Endothelial cell (in vitro differentiated cells): Measurements from ENCODE around the gene AGL. TPM values are rescaled to one million over a fixed set of nuclear protein-coding genes. Genes with fewer than 3 reads are reported as not detected.
"Not testable (repeated sequence)": the region's sequence is repeated elsewhere in the genome, so short reads cannot be mapped to it uniquely, and the experiment has no call there.

Source experiments
- DNase-seq: peaks from one replicate; pipeline ENCODE4 v3.0.0; 2021; ENCODE audit warnings: low spot score
- H3K27ac Mint-ChIP-seq: one replicate; pipeline ENCODE4 v1.8.0; 2021; ENCODE audit warnings: mixed read lengths, inconsistent platforms; ENCODE audit not compliant: unreplicated experiment
- H3K27me3 Mint-ChIP-seq: one replicate; pipeline ENCODE4 v1.8.0; 2021; ENCODE audit warnings: mild to moderate bottlenecking, moderate library complexity, mixed read lengths, inconsistent platforms; ENCODE audit not compliant: unreplicated experiment
- H3K36me3 Mint-ChIP-seq: one replicate; pipeline ENCODE4 v1.8.0; 2021; ENCODE audit warnings: mild to moderate bottlenecking, low read depth, mixed read lengths, inconsistent platforms; ENCODE audit not compliant: unreplicated experiment
- H3K4me1 Mint-ChIP-seq: one replicate; pipeline ENCODE4 v1.8.0; 2021; ENCODE audit warnings: mild to moderate bottlenecking, mixed read lengths, inconsistent platforms; ENCODE audit not compliant: unreplicated experiment
- H3K4me3 Mint-ChIP-seq: one replicate; pipeline ENCODE4 v1.8.0; 2021; ENCODE audit warnings: mild to moderate bottlenecking, mixed read lengths, inconsistent platforms; ENCODE audit not compliant: unreplicated experiment
- H3K9me3 Mint-ChIP-seq: one replicate; pipeline ENCODE4 v1.8.0; 2021; ENCODE audit warnings: mixed read lengths, inconsistent platforms; ENCODE audit not compliant: unreplicated experiment
- total RNA-seq: library from RNA; stranded (reverse); fragmentation: NEBNext Ultra II Directional; extraction: Animal tissue kit (Norgen Biotek cat#: 25700); gene quantifications from one replicate; pipeline ENCODE4 v1.2.1, GENCODE V29; 2021; ENCODE audit not compliant: unreplicated experiment
- TF ChIP-seq, protein P1 (sequence below): fragments of 200-600 bp; sonication (generic); IDR thresholded peaks from one replicate; pipeline ENCODE4 v1.5.0; 2021; ENCODE audit warnings: antibody characterized with exemption; ENCODE audit not compliant: unreplicated experiment

AGL gene
- total RNA-seq, 1 donor from 2014 or later = 26.7 TPM

DNA sequence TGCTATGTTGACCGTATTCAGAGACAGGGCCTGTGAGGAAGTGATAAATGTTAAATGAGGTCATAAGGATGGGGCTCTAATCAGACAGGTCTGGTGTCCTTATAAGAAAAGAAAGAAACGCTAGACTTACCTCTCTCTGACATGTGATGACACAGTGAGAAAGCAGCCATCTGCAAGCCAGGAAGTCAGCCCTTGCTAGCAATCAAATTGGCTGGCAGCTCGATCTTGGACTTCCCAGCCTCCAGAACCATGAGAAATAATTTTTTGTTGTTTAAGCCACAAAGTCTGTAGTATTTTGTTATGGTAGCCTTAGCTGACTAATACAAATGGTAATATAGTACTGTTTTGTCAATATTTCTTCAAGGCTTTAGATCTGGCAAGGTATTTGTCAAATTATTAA lies 25.1 kb upstream of the AGL start:
- H3K27me3 Mint-ChIP-seq = no peaks in the 10 kb centered on the region
- peaks cover 3% of the 10 kb centered on the region for H3K36me3 Mint-ChIP-seq
- no peak overlapping the region for H3K27ac Mint-ChIP-seq
- no peak overlapping the region for H3K4me3 Mint-ChIP-seq
- TF ChIP-seq, protein P1, sequence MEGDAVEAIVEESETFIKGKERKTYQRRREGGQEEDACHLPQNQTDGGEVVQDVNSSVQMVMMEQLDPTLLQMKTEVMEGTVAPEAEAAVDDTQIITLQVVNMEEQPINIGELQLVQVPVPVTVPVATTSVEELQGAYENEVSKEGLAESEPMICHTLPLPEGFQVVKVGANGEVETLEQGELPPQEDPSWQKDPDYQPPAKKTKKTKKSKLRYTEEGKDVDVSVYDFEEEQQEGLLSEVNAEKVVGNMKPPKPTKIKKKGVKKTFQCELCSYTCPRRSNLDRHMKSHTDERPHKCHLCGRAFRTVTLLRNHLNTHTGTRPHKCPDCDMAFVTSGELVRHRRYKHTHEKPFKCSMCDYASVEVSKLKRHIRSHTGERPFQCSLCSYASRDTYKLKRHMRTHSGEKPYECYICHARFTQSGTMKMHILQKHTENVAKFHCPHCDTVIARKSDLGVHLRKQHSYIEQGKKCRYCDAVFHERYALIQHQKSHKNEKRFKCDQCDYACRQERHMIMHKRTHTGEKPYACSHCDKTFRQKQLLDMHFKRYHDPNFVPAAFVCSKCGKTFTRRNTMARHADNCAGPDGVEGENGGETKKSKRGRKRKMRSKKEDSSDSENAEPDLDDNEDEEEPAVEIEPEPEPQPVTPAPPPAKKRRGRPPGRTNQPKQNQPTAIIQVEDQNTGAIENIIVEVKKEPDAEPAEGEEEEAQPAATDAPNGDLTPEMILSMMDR = no peak
- peaks cover 4% of the 10 kb centered on the region for H3K4me1 Mint-ChIP-seq
- no peaks in the 10 kb centered on the region for H3K9me3 Mint-ChIP-seq
- no peak for DNase-seq

DNA sequence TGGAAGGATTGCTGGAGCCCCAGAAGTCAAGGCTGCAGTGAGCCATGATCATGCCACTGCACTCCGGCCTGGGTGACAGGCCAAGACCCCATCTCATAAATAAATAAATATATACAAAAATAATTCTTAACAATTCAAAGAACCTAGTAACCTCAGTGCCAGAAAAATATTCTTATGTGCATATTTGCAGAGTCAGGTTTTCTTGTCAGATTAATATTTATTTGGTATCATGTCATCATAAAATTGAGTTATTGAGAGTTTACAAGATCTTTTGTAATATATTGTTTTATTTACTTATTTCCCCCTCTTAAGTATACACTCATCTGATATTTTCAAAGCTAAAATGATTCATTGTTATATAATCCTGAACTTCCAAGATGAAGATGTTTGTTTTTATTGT lies 24.5 kb upstream of the AGL start:
- Mint-ChIP-seq H3K4me1 (peaks cover under 1% of the 10 kb centered on the region), H3K4me3 (no peak overlapping the region), H3K27ac (no peak overlapping the region), H3K36me3 (peaks cover 3% of the 10 kb centered on the region), H3K27me3 (no peaks in the 10 kb centered on the region), H3K9me3 (no peaks in the 10 kb centered on the region)
- DNase-seq = no peak
- TF ChIP-seq, protein P1 = no peak

DNA sequence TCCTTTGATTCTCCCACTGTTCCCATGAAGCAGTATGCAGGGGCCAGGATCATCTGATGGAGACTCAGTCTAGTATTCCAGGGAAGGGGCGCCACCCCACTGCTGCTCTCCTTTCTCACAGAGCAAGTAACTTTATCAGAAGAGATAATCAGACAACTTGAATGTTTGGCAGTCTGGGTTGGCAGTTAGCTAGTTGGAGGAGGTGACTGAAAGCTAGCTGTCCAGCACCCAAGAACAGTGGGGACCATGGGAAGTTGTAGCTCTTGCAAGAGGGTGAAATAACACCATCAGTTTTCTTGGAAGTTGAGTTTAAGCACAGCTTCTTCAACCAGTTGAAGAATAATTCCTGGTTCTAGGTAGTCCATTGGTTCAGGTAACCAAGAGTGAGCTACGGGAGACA lies 22.2 kb upstream of the AGL start:
- H3K27me3 Mint-ChIP-seq = peaks cover 2% of the 10 kb centered on the region
- H3K4me1 Mint-ChIP-seq = no peaks in the 10 kb centered on the region
- no peak for DNase-seq
- TF ChIP-seq, protein P1 = no peak
- no peak overlapping the region for H3K27ac Mint-ChIP-seq
- H3K36me3 Mint-ChIP-seq = peaks cover 6% of the 10 kb centered on the region
- peaks cover 4% of the 10 kb centered on the region for H3K9me3 Mint-ChIP-seq
- H3K4me3 Mint-ChIP-seq = no peak overlapping the region

DNA sequence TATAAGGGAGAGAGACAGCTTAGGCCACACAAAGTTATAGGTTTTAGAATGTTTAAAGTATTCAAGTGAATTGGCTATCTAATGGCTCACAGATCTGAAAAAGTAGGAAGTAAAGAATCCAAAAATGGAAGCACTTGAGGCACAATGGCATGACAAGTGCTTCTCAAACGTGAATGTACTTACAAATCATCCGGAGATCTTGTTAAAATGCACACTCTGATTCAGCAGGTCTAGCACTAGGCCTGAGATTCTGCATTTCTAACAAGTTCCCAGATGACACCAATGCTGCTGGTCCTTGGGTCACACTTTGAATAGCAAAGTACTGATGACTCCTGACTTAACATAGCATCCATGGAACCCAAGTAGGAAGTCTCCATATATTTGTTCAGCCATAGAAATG lies 20.9 kb upstream of the AGL start:
- Mint-ChIP-seq H3K4me3 (no peak overlapping the region), H3K9me3 (peaks cover 4% of the 10 kb centered on the region), H3K27me3 (peaks cover 2% of the 10 kb centered on the region), H3K4me1 (no peaks in the 10 kb centered on the region), H3K36me3 (peaks cover 6% of the 10 kb centered on the region), H3K27ac (no peak overlapping the region)
- DNase-seq = no peak
- TF ChIP-seq, protein P1 = no peak

DNA sequence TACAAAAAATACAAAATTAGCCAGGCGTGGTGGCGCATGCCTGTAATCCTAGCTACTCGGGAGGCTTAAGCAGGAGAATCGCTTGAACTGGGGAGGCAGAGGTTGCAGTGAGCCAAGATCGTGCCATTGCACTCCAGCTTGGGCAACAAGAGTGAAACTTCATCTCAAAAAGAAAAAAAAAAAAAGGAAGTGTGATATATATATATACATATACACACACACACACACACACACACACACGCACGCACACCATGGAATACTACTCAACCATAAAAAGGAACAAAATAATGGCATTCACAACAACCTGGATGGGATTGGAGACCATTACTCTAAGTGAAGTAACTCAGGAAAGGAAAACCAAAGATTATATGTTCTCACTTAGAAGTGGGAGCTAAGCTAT lies 16.2 kb upstream of the AGL start:
- not testable (repeated sequence) for H3K9me3 Mint-ChIP-seq, DNase-seq
- peaks cover 13% of the 10 kb centered on the region for H3K4me1 Mint-ChIP-seq

DNA sequence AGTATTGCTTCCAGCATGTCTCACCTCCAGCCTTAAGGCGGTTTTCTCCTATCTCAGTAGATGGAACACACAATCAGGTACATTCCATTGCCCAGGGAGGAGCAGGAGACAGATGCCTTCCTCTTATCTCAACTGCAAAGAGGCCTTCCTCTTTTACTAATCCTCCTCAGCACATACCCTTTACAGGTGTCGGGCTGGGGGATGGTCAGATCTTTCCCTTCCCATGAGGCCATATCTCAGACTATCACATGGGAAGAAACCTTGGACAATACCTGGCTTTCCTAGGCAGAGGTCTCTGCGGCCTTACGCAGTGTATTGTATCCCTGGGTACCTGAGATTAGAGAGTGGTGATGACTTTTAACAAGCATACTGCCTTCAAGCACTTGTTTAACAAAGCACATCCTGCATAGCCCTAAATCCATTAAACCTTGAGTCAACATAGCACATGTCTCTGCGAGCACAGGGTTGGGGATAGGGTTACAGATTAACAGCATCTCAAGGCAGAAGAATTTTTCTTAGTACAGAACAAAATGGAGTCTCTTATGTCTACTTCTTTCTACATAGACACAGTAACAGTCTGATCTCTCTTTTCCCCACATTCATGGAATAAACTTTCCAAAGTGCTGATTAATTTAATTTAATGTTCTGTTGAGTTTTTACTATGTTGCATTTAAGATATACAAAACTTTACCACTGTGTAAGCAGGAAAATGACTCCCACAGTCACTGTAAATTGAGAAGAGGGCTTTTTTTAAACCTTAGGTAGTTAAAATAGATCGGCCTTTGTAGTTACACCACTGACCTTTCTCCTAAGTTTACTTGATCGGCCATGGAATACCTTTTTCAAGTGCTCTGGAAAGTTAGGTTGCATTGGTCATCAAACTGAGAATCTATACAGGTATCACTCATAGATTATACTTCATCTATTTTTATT lies 13.7 kb upstream of the AGL start:
- H3K9me3 Mint-ChIP-seq, H3K27ac Mint-ChIP-seq, H3K27me3 Mint-ChIP-seq, DNase-seq, H3K4me3 Mint-ChIP-seq: not testable (repeated sequence)
- peaks cover 11% of the 10 kb centered on the region for H3K36me3 Mint-ChIP-seq
- H3K4me1 Mint-ChIP-seq = peaks cover 14% of the 10 kb centered on the region

More for the DNA sequence above, 16.2 kb upstream of the AGL start:
- not testable (repeated sequence) for H3K4me3 Mint-ChIP-seq, H3K36me3 Mint-ChIP-seq, H3K27me3 Mint-ChIP-seq, H3K27ac Mint-ChIP-seq

DNA sequence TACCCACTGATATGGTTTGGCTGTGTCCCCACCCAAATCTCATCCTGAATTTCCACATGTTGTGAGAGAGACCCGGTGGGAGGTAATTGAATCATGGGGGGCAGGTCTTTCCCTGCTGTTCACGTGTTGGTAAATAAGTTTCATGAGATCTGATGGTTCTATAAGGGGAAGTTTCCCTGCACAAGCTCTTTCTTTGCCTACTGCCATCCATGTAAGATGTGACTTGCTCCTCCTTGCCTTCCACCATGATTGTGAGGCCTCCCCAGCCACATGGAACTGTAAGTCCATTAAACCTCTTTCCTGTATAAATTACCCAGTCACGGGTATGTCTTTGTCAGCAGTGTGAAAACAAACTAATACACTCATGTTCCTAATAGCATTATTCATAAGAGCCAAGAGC lies 9.8 kb upstream of the AGL start:
- not testable (repeated sequence) for H3K27ac Mint-ChIP-seq, DNase-seq, H3K4me3 Mint-ChIP-seq, H3K36me3 Mint-ChIP-seq, H3K27me3 Mint-ChIP-seq, H3K9me3 Mint-ChIP-seq
- peaks cover 18% of the 10 kb centered on the region for H3K4me1 Mint-ChIP-seq
